ENCODE data around the gene A3GALT2.
A peak's percentile ranks its signal among the peaks of the same experiment; 100 is the strongest.

The A3GALT2 gene

GRCh38 chr1:33320619-33321165 lies at the start of gene A3GALT2:
Gene A3GALT2 (minus strand): TSS chr1:33321098. CDS start chr1:33321098, 0 bp downstream.
- no peak for DNase-seq

- no peak for DNase-seq
These were observed 49.4 kb upstream of the A3GALT2 start for GRCh38 chr1:33370301-33370700.

GRCh38 chr1:33369764-33370163 lies 48.9 kb upstream of the A3GALT2 start:
- no peak for DNase-seq

- DNase-seq = no peak
These were observed 48.2 kb upstream of the A3GALT2 start for GRCh38 chr1:33369081-33369480.

DNA sequence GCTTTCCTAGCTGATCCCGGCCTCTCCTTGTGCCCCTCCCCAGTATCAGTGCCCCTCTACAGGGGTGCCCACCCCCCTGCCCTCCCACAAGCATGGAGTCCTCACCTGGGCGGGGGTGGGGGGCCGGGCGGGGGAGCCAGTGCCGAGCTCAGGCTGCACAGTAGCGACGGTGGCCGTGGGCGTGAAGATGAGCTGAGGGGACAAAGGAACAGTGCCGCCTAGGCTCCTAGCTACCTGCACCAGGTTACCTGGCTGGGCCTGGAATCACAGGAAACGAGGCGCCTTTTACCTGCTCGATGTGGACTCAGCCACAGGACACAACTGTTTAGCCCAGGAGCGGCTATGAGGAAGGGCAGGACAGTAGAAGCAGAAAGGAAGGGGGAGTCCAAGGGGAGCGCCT lies 47.5 kb upstream of the A3GALT2 start:
- no peak for DNase-seq

GRCh38 chr1:33367485-33368405 lies 46.8 kb upstream of the A3GALT2 start:
- DNase-seq = peak; percentile 72

DNA sequence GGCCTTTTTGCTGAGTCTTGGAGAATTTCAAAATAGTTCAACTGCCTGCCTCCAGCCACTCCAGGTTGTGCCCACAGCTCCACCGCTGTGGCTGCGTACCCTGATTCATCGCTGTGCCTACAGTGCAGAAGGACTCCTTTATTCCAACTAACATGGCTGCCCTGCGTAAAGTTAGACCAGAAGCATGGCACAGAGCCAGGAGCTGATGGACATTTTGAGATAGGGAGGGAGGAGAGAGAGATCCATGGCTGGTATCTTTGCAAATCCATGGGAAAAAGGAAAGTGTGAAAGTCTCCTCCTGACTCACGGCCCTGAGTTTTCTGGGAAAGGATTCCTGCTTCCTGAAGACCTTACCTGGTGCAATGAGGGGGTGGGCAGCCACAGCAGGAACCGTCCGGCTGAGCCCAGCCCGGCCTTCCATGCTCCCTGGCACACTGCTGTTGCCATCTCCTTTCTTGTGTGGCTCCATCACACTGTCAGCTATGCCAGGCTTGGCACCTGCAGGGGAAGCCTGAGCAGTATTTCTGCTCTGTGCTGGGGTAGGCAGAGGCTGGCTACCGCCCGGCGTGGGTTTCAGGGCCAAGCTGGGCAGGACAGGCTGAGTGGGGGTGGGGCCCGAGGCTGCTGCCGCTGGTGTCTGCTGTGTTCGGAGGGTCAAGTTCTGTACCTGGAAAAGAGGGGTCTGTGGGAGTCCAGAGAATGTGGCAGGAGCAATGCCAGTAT lies 46.0 kb upstream of the A3GALT2 start:
- DNase-seq = no peak

DNA sequence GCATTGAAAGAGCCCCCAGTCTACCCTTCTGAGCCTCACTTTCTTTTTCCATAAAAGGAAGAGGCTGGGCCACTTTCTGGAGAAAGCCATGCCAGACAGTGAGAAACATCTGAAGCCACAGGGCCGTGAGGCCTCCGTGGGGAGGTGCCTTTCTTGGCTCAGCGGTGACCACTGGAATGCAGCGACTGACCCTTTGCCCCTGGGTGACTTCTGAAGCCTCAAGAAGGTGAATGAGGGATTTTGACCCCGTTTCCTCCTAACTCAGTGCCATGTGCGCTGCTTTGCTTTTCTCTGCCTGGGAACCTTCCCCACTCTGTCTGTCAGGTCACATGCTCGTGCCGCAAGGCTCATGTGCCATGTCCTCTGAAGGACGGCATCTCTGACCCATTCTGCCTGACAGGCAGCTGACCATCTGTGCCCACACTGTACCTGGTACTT lies 44.7 kb upstream of the A3GALT2 start:
- no peak for DNase-seq

- no peak for DNase-seq
These were observed 43.6 kb upstream of the A3GALT2 start for GRCh38 chr1:33364565-33364918.

- no peak for DNase-seq
These were observed 42.6 kb upstream of the A3GALT2 start for GRCh38 chr1:33363470-33363861.

DNA sequence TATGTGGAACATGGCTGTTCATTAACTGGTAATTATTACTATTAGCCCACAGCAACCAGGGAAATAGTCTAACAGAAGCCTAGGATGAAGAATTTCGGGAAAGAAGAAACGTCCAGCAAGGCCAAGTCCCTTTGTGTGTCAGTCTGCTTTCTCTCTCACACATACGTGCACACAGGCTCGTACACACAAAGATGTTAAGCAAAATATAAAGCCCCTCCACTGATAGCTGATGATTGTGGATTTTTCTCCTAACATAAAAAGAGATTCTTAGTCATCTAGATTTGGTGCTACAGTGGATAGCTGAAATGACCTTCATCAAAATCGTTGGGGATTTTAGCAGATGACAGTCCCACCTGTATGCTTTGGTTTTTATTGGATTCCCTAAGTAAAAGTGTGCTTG lies 42.1 kb upstream of the A3GALT2 start:
- DNase-seq = no peak

DNA sequence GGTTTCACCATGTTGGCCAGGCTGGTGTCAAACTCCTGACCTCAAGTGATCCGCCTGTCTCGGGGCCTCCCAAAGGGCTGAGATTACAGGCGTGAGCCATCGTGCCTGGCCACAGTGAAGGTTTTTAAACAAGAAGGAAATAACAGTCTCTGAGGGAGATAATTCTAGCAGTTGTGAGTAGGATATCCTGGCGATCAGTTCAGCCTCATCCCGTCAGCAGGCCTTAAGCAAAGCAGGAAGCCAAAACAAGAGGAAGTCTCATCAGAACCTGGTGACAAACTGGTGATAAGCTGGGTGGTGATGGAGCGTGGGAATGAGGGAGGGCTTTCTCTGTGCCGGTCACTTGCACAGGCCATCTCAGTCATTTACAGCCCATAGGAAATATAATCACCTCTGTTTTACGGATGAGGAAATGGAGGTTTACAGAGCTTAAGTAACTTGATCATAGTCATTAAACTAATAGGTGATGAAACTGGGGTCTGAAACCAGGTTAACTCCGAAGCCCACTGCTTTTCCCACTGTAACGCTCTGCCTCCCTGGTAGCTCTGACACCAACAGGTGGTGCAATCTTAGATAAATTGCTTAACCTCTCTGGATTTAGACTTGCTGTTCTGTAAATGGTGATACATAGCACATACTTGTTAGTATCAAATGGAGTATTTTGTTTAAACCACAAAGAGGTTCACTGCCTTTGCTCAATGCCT lies 40.8 kb upstream of the A3GALT2 start:
- no peak for DNase-seq

- no peak for DNase-seq
These were observed 39.5 kb upstream of the A3GALT2 start for GRCh38 chr1:33360367-33360766.

GRCh38 chr1:33359931-33360330 lies 39.0 kb upstream of the A3GALT2 start:
- DNase-seq = no peak

GRCh38 chr1:33358795-33359503 lies 38.1 kb upstream of the A3GALT2 start:
- no peak for DNase-seq

GRCh38 chr1:33358114-33358794 lies 37.4 kb upstream of the A3GALT2 start:
- DNase-seq = no peak

- DNase-seq = no peak
These were observed 36.2 kb upstream of the A3GALT2 start for GRCh38 chr1:33357099-33357498.

GRCh38 chr1:33354707-33355316 lies 33.9 kb upstream of the A3GALT2 start:
- DNase-seq = no peak

DNA sequence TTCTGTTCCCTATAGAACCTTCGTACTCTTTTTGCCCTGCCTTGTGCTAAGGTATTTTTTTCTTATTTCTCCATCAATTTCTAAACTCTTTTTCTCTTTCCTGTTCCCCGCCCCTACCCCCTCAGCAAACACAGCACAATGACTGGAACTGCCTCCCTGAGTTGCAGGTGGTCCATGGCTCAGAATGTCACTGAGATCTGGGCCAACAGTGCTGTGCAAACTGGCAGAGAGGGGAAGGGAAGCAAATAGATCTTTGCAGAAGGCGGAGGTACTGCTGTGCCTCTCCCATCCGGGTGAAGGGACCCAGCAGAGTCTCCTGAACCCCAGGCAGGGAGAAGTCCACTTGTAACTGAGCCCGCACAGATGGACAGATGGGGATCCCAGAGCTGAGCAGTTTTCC lies 32.6 kb upstream of the A3GALT2 start:
- no peak for DNase-seq

DNA sequence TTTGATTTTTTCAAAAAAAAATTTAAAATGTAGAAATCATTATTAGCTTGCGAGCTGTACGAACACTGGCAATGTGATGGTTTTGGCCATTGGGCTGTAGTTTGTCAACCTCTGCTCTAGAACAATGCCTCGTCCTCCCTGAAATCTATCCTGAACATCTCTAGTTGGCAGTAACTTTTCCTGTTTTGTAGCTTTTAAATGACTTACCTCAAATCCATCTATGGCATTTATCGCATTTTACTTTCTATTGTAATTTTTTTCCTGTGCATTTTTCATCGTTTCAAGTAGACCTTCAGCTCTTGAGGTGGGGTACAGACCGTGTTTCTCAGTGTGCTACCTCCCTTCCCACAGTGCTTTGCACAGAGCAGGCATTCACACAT lies 30.4 kb upstream of the A3GALT2 start:
- DNase-seq = no peak

DNA sequence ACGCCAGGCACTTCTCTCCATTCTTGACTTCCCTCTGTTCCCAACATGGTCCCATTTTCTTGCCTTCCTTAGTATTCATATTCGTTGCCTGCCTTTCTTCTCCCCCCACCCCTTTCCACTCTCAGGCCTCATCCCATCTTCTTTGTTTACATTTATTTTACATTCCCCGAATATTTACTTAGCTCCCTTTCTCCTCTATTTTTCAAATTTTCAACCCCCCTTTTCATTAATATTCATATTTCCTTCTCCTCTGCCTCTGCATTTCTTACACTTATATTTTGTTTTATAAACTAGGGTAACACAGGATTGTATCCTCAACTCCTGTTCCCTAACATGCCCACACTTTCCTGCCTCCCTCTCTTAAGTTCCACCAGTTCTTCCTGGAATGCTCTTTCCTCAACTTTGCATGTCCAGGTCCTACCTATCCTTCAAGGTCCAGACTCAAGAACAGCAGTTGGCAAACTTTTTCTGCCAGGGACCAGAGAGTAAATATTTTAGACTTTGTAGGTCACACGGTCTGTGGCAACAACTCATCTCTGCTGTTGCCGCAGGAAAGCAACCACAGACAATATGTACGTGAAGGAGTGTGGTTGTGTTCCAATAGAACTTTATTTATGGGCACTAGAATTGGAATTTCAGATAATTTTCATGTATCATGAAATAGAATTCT lies 29.8 kb upstream of the A3GALT2 start:
- DNase-seq = no peak
